OCI-LY7 (cell line): ENCODE data around the gene FAM227B.

ENCODE experiments used
- EZH2phosphoT487 ChIP-seq: fragments of 200-600 bp; sonication (generic); IDR thresholded peaks from 2 replicates; pipeline ENCODE4 v1.6.1; 2018; ENCODE audit warnings: low read depth, borderline replicate concordance, mild to moderate bottlenecking, mixed run types, antibody characterized with exemption, low read length, moderate library complexity, mixed read lengths
- TF ChIP-seq, protein P1 (sequence below): fragments of 200-600 bp; sonication (generic); conservative IDR thresholded peaks from 2 replicates; pipeline ENCODE4 v1.5.1; 2014; ENCODE audit warnings: mild to moderate bottlenecking, antibody characterized with exemption, low read length, moderate library complexity, mixed read lengths

- TF ChIP-seq, protein P1, sequence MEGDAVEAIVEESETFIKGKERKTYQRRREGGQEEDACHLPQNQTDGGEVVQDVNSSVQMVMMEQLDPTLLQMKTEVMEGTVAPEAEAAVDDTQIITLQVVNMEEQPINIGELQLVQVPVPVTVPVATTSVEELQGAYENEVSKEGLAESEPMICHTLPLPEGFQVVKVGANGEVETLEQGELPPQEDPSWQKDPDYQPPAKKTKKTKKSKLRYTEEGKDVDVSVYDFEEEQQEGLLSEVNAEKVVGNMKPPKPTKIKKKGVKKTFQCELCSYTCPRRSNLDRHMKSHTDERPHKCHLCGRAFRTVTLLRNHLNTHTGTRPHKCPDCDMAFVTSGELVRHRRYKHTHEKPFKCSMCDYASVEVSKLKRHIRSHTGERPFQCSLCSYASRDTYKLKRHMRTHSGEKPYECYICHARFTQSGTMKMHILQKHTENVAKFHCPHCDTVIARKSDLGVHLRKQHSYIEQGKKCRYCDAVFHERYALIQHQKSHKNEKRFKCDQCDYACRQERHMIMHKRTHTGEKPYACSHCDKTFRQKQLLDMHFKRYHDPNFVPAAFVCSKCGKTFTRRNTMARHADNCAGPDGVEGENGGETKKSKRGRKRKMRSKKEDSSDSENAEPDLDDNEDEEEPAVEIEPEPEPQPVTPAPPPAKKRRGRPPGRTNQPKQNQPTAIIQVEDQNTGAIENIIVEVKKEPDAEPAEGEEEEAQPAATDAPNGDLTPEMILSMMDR, result no peak
- no peak for TF ChIP-seq EZH2phosphoT487
Measured at GRCh38 chr15:49507261-49507660, 113.4 kb downstream of the FAM227B start.
